Measurements from ENCODE around the gene RFTN1.

GRCh38 chr3:16378415-16378814, 135.1 kb downstream of the RFTN1 start:
- TF ChIP-seq RXRA (IDR thresholded peaks at IDR 0.05) (no peak), CTCF (IDR thresholded peaks at IDR 0.05; ENCODE audit: low read depth, low read length, missing input control) (no peak), MAX (IDR thresholded peaks at IDR 0.05) (no peak), YY1 (IDR thresholded peaks at IDR 0.05) (no peak), EGR1 (IDR thresholded peaks at IDR 0.05; ENCODE audit: low read depth in 2 of 2) (no peak), NR2F2 (IDR thresholded peaks at IDR 0.05) (no peak), RAD21 (IDR thresholded peaks at IDR 0.05) (no peak), SP1 (IDR thresholded peaks at IDR 0.05) (no peak), HNF4A (conservative IDR thresholded peaks at IDR 0.05) (no peak), JUND (IDR thresholded peaks at IDR 0.05) (no peak), ZBTB33 (IDR thresholded peaks at IDR 0.05) (no peak), GABPA (IDR thresholded peaks at IDR 0.05 in 1 of 2, conservative IDR thresholded peaks at IDR 0.05 in 1 of 2) (no peak), TAF1 (conservative IDR thresholded peaks at IDR 0.05) (no peak), ATF3 (IDR thresholded peaks at IDR 0.05) (no peak)

Data from liver (tissue), 3 donors.